Motor neuron (in vitro differentiated cells): ENCODE measurements around the gene BRPF3. TPM values are rescaled to one million over a fixed set of nuclear protein-coding genes. Genes with fewer than 3 reads are reported as not detected.

ENCODE experiments used
- ATAC-seq, 8 experiments: fragments of 200-7000 bp; cut with Tn5 transposase; replicated peaks in 6 of 8; 2 replicates each; pipeline ENCODE4 v1.8.0; 2021; ENCODE audit warnings: mild to moderate bottlenecking in 8 of 8, moderate library complexity in 8 of 8
- H3K27ac ChIP-seq, 2 donors: fragments of 250-450 bp; sonication (Bioruptor Pico); 2 replicates each; pipeline ENCODE4 v1.9.0; 2021; ENCODE audit warnings: antibody characterized with exemption in 2 of 2, mild to moderate bottlenecking in 2 of 2, moderate library complexity in 1 of 2
- H3K4me1 ChIP-seq, 2 donors: fragments of 250-450 bp; sonication (Bioruptor Pico); replicated peaks in 1 of 2; 2 replicates each; pipeline ENCODE4 v1.6.1; 2021; ENCODE audit warnings: antibody characterized with exemption in 2 of 2, mild to moderate bottlenecking in 2 of 2, moderate library complexity in 1 of 2
- H3K4me3 ChIP-seq, 5 donors: fragments of 250-450 bp; sonication (Bioruptor Pico); 2 replicates each; pipeline ENCODE4 v1.9.0; 2021; ENCODE audit warnings: antibody characterized with exemption in 5 of 5, mild to moderate bottlenecking in 5 of 5, moderate library complexity in 4 of 5
- WGBS, 10 experiments: fragments of 450-650 bp; shearing (Covaris generic); methylation state at CpG; one replicate each; pipeline ENCODE4 v1.0.0; 2022; 5-methylcytosine and 5-hydroxymethylcytosine counted together
- in situ Hi-C, 9 experiments: fragments of 400-800 bp; cut with MboI; loops; one replicate each; pipeline ENCODE4 v1.15.0; 2021; ENCODE audit warnings: low sequenced_read_pairs in 9 of 9, low pct_unique_long_range_greater_than_20kb in 2 of 9; ENCODE audit not compliant: unreplicated experiment in 9 of 9
- total RNA-seq, 8 experiments: library from RNA; unstranded; fragments of 300-600 nt; gene quantifications; 2 replicates each; pipeline versions ENCODE4 v1.2.3 to v1.2.4, GENCODE V29; 2022

BRPF3 gene
- total RNA-seq, 8 experiments from 2014 or later: 8.9 to 32.4 (median 15.9) TPM

GRCh38 chr6:36224918-36225461 is 28.4 kb downstream of the BRPF3 start:
- in situ Hi-C loops: no loop called here
- H3K4me1 ChIP-seq: no peaks in the 10 kb centered on the region
- no peak overlapping the region for H3K4me3 ChIP-seq
- H3K27ac ChIP-seq: no peak overlapping the region
- WGBS, 10 experiments: 13 to 100% (median 95%) methylated on average over 1 to 4 of the region's 5 CpGs; no CpG with 5 or more reads in 2 of the 10 experiments
- peak in 1 of 8 experiments; percentile 33 for ATAC-seq

- ATAC-seq: peak in 1 of 8 experiments; percentile 20
- H3K4me1 ChIP-seq: no peaks in the 10 kb centered on the region
- WGBS, 10 experiments: 25 to 94% (median 79%) methylated on average over 1 to 3 of the region's 4 CpGs
- no peak overlapping the region for H3K27ac ChIP-seq
- in situ Hi-C loops: no loop called here
- no peak overlapping the region for H3K4me3 ChIP-seq
Observed at GRCh38 chr6:36226438-36227047, 30.0 kb downstream of the BRPF3 start.

GRCh38 chr6:36227379-36228228 is 31.1 kb downstream of the BRPF3 start:
- no peak overlapping the region for H3K4me3 ChIP-seq
- H3K27ac ChIP-seq: no peak overlapping the region
- 100% methylated on average over 1 of the region's 1 CpG; no CpG with 5 or more reads in 8 of the 10 experiments for WGBS, 10 experiments
- in situ Hi-C loops: no loop called here
- peak in 1 of 8 experiments; percentile 4 for ATAC-seq
- no peaks in the 10 kb centered on the region for H3K4me1 ChIP-seq

GRCh38 chr6:36229223-36229622 is 32.7 kb downstream of the BRPF3 start:
- peak in 1 of 8 experiments; percentile 34 for ATAC-seq
- 80 to 100% (median 93%) methylated on average over 1 to 5 of the region's 5 CpGs; no CpG with 5 or more reads in 5 of the 10 experiments for WGBS, 10 experiments
- no peak overlapping the region for H3K27ac ChIP-seq

GRCh38 chr6:36230371-36230770 is 33.8 kb downstream of the BRPF3 start:
- no peak for ATAC-seq
- WGBS, 10 experiments: 72% methylated on average over 3 of the region's 11 CpGs; no CpG with 5 or more reads in 9 of the 10 experiments
- in situ Hi-C loops: no loop called here

More at GRCh38 chr6:36229223-36229622, 32.7 kb downstream of the BRPF3 start:
- no peaks in the 10 kb centered on the region for H3K4me1 ChIP-seq
- H3K4me3 ChIP-seq: no peak overlapping the region
- in situ Hi-C loops: no loop called here

GRCh38 chr6:36232172-36232571 is 35.6 kb downstream of the BRPF3 start:
- Histone ChIP-seq H3K4me3 (no peak overlapping the region), H3K27ac (no peak overlapping the region), H3K4me1 (no peaks in the 10 kb centered on the region)
- in situ Hi-C loops: no loop called here
- 74 to 100% (median 85%) methylated on average over 2 to 4 of the region's 4 CpGs for WGBS, 10 experiments
- ATAC-seq: no peak

More at GRCh38 chr6:36230371-36230770, 33.8 kb downstream of the BRPF3 start:
- Histone ChIP-seq H3K4me1 (no peaks in the 10 kb centered on the region), H3K27ac (no peak overlapping the region), H3K4me3 (no peak overlapping the region)

GRCh38 chr6:36235309-36235708 is 38.8 kb downstream of the BRPF3 start:
- Histone ChIP-seq H3K27ac (no peak overlapping the region), H3K4me3 (no peak overlapping the region), H3K4me1 (no peaks in the 10 kb centered on the region)
- ATAC-seq: peak in 3 of 8 experiments; percentile 54 to 93 (median 88)
- 43 to 100% (median 60%) methylated on average over 1 to 3 of the region's 3 CpGs; no CpG with 5 or more reads in 2 of the 10 experiments for WGBS, 10 experiments
- in situ Hi-C loops: no loop called here

GRCh38 chr6:36235862-36236261 is 39.3 kb downstream of the BRPF3 start:
- ATAC-seq: no peak
- Histone ChIP-seq H3K4me1 (no peaks in the 10 kb centered on the region), H3K27ac (no peak overlapping the region), H3K4me3 (no peak overlapping the region)
- 80 to 100% (median 100%) methylated on average over 2 to 13 of the region's 17 CpGs; no CpG with 5 or more reads in 5 of the 10 experiments for WGBS, 10 experiments
- in situ Hi-C loops: no loop called here

- Histone ChIP-seq H3K4me1 (peaks cover 2 to 3% of the 10 kb centered on the region in 2 donors), H3K27ac (no peak overlapping the region), H3K4me3 (no peak overlapping the region)
- no peak for ATAC-seq
- in situ Hi-C loops: no loop called here
- 17 to 100% (median 69%) methylated on average over 1 to 5 of the region's 5 CpGs; no CpG with 5 or more reads in 3 of the 10 experiments for WGBS, 10 experiments
Observed at GRCh38 chr6:36239774-36240173, 43.2 kb downstream of the BRPF3 start.

- Histone ChIP-seq H3K4me3 (no peak overlapping the region), H3K27ac (no peak overlapping the region), H3K4me1 (peaks cover 4 to 7% of the 10 kb centered on the region in 2 donors)
- ATAC-seq: peak in 3 of 8 experiments; percentile 72 to 88 (median 82)
- in situ Hi-C loops: no loop called here
- 6 to 100% (median 23%) methylated on average over 1 to 6 of the region's 10 CpGs; no CpG with 5 or more reads in 2 of the 10 experiments for WGBS, 10 experiments
Observed at GRCh38 chr6:36241728-36242127, 45.2 kb downstream of the BRPF3 start.

- H3K27ac ChIP-seq: no peak overlapping the region
- in situ Hi-C loops: no loop called here
- H3K4me1 ChIP-seq: peaks cover 4 to 7% of the 10 kb centered on the region in 2 donors
- WGBS, 10 experiments: 48 to 92% (median 80%) methylated on average over 1 to 5 of the region's 5 CpGs; no CpG with 5 or more reads in 1 of the 10 experiments
- peak in 1 of 8 experiments; percentile 21 for ATAC-seq
- no peak overlapping the region for H3K4me3 ChIP-seq
Observed at GRCh38 chr6:36242161-36242560, 45.6 kb downstream of the BRPF3 start.

- Histone ChIP-seq H3K4me3 (no peak overlapping the region), H3K27ac (no peak overlapping the region), H3K4me1 (peaks cover 4 to 7% of the 10 kb centered on the region in 2 donors)
- in situ Hi-C loops: no loop called here
- no peak for ATAC-seq
- WGBS, 10 experiments: 29 to 100% (median 80%) methylated on average over 1 to 3 of the region's 4 CpGs; no CpG with 5 or more reads in 1 of the 10 experiments
Observed at GRCh38 chr6:36242626-36243025, 46.1 kb downstream of the BRPF3 start.
